H9 (cell line): Measurements from ENCODE around the gene CDH4. TPM values are rescaled to one million over a fixed set of nuclear protein-coding genes. Genes with fewer than 3 reads are reported as not detected.

ENCODE experiments used
- DNase-seq: peaks from one replicate; pipeline ENCODE4 v3.0.0-alpha.2; 2017
- H2AFZ ChIP-seq: one replicate; pipeline ENCODE4 v1.6.1; 2013; ENCODE audit warnings: mild to moderate bottlenecking, low read length, control low read depth, moderate library complexity
- H2AK5ac ChIP-seq: 2 replicates; pipeline ENCODE4 v1.6.1; 2013; ENCODE audit warnings: low read length, control low read depth, mixed read lengths; ENCODE audit not compliant: insufficient read length
- H2BK120ac ChIP-seq: one replicate; pipeline ENCODE4 v1.6.1; 2013; ENCODE audit warnings: low read depth, mild to moderate bottlenecking, low read length, control low read depth, inconsistent platforms; ENCODE audit not compliant: poor library complexity, severe bottlenecking
- H2BK12ac ChIP-seq: 2 replicates; pipeline ENCODE4 v1.6.1; 2013; ENCODE audit warnings: low read length, control low read depth, mixed read lengths, low read depth; ENCODE audit not compliant: insufficient read length
- H2BK15ac ChIP-seq: 2 replicates; pipeline ENCODE4 v1.6.1; 2013; ENCODE audit warnings: low read depth, low read length, control low read depth
- H2BK20ac ChIP-seq: one replicate; pipeline ENCODE4 v1.6.1; 2013; ENCODE audit warnings: low read depth, mild to moderate bottlenecking, low read length, control low read depth, inconsistent platforms; ENCODE audit not compliant: poor library complexity, severe bottlenecking
- H2BK5ac ChIP-seq: 2 replicates; pipeline ENCODE4 v1.6.1; 2013; ENCODE audit warnings: low read length, control low read depth, mixed read lengths; ENCODE audit not compliant: insufficient read length
- H3K14ac ChIP-seq: 2 replicates; pipeline ENCODE4 v1.6.1; 2013; ENCODE audit warnings: low read length, control low read depth; ENCODE audit not compliant: insufficient read depth
- H3K18ac ChIP-seq: 2 replicates; pipeline ENCODE4 v1.6.1; 2013; ENCODE audit warnings: low read depth, mild to moderate bottlenecking, mixed read lengths, low read length, control low read depth; ENCODE audit not compliant: insufficient read length
- H3K23ac ChIP-seq: 2 replicates; pipeline ENCODE4 v1.6.1; 2013; ENCODE audit warnings: low read length, control low read depth, mixed read lengths, low read depth; ENCODE audit not compliant: insufficient read length
- H3K23me2 ChIP-seq: 2 replicates; pipeline ENCODE4 v1.6.1; 2013; ENCODE audit warnings: low read depth, mild to moderate bottlenecking, mixed read lengths, low read length, control low read depth; ENCODE audit not compliant: insufficient read length, poor library complexity, severe bottlenecking
- H3K27ac ChIP-seq: 2 replicates; pipeline ENCODE4 v1.5.1; 2013; ENCODE audit warnings: low read length, control low read depth, mixed read lengths, low read depth; ENCODE audit not compliant: insufficient read length
- H3K27me3 ChIP-seq: 2 replicates; pipeline ENCODE4 v1.6.1; 2013; ENCODE audit warnings: low read length, control low read depth, inconsistent platforms; ENCODE audit not compliant: insufficient read depth
- H3K4ac ChIP-seq: 2 replicates; pipeline ENCODE4 v1.6.1; 2013; ENCODE audit warnings: low read depth, mild to moderate bottlenecking, control low read depth, inconsistent platforms, low read length, moderate library complexity
- H3K4me1 ChIP-seq: 2 replicates; pipeline ENCODE4 v1.6.1; 2013; ENCODE audit warnings: low read length, control low read depth, inconsistent platforms; ENCODE audit not compliant: insufficient read depth
- H3K4me2 ChIP-seq: 2 replicates; pipeline ENCODE4 v1.6.1; 2013; ENCODE audit warnings: low read length, control low read depth, mixed read lengths; ENCODE audit not compliant: insufficient read length, insufficient read depth
- H3K56ac ChIP-seq: 2 replicates; pipeline ENCODE4 v1.6.1; 2013; ENCODE audit warnings: low read depth, mild to moderate bottlenecking, mixed read lengths, low read length, control low read depth; ENCODE audit not compliant: insufficient read length
- H3K79me1 ChIP-seq: 2 replicates; pipeline ENCODE4 v1.6.1; 2013; ENCODE audit warnings: low read depth, mild to moderate bottlenecking, moderate library complexity, low read length, control low read depth, inconsistent platforms; ENCODE audit not compliant: insufficient read depth, poor library complexity, severe bottlenecking
- H3K79me2 ChIP-seq: 2 replicates; pipeline ENCODE4 v1.6.1; 2013; ENCODE audit warnings: low read length, control low read depth, inconsistent platforms; ENCODE audit not compliant: insufficient read depth
- H3K9ac ChIP-seq: 2 replicates; pipeline ENCODE4 v1.6.1; 2013; ENCODE audit warnings: low read length, control low read depth, mixed read lengths; ENCODE audit not compliant: insufficient read length; ENCODE audit errors: extremely low read depth
- H3K9me3 ChIP-seq: one replicate; pipeline ENCODE4 v1.6.1; 2013; ENCODE audit warnings: low read depth, low read length, inconsistent platforms; ENCODE audit not compliant: control insufficient read depth
- H3T11ph ChIP-seq: one replicate; pipeline ENCODE4 v1.6.1; 2013; ENCODE audit warnings: mild to moderate bottlenecking, low read length, control low read depth, inconsistent platforms
- H4K20me1 ChIP-seq: one replicate; pipeline ENCODE4 v1.6.1; 2013; ENCODE audit not compliant: control insufficient read depth, insufficient read length, insufficient read depth
- H4K5ac ChIP-seq: 2 replicates; pipeline ENCODE4 v1.6.1; 2013; ENCODE audit warnings: low read depth, mild to moderate bottlenecking, mixed read lengths, low read length, control low read depth; ENCODE audit not compliant: insufficient read length
- H4K8ac ChIP-seq: replicated peaks from 2 replicates; pipeline ENCODE4 v1.6.1; 2013; ENCODE audit warnings: low read length, control low read depth, mixed read lengths, low read depth; ENCODE audit not compliant: insufficient read length
- H4K91ac ChIP-seq: 2 replicates; pipeline ENCODE4 v1.6.1; 2013; ENCODE audit warnings: low read depth, mild to moderate bottlenecking, moderate library complexity, mixed read lengths, low read length, control low read depth; ENCODE audit not compliant: insufficient read length
- H3K27ac Mint-ChIP-seq, 3 experiments: 2 replicates in 2 of 3; 3 replicates in 1 of 3; pipeline ENCODE4 v1.8.0; 2020 to 2021; ENCODE audit warnings: mixed read lengths in 3 of 3, mild to moderate bottlenecking in 1 of 3, moderate library complexity in 1 of 3
- H3K27me3 Mint-ChIP-seq: 2 replicates; pipeline ENCODE4 v1.8.0; 2021; ENCODE audit warnings: low read depth, mild to moderate bottlenecking, moderate library complexity, mixed read lengths
- H3K36me3 Mint-ChIP-seq, 3 experiments: 2 replicates in 2 of 3; 3 replicates in 1 of 3; pipeline ENCODE4 v1.8.0; 2020 to 2021; ENCODE audit warnings: low read depth in 3 of 3, mixed read lengths in 3 of 3; ENCODE audit not compliant: insufficient read depth in 1 of 3
- H3K4me1 Mint-ChIP-seq, 2 experiments: 2 replicates each; pipeline ENCODE4 v1.8.0; 2020; ENCODE audit warnings: mixed read lengths in 2 of 2
- H3K4me3 Mint-ChIP-seq, 2 experiments: 2 replicates in 1 of 2; 3 replicates in 1 of 2; pipeline ENCODE4 v1.8.0; 2020 to 2021; ENCODE audit warnings: mild to moderate bottlenecking in 2 of 2, mixed read lengths in 2 of 2, moderate library complexity in 1 of 2
- H3K9me3 Mint-ChIP-seq, 2 experiments: 2 replicates in 1 of 2; 3 replicates in 1 of 2; pipeline ENCODE4 v1.8.0; 2020; ENCODE audit warnings: mild to moderate bottlenecking in 2 of 2, mixed read lengths in 2 of 2, moderate library complexity in 1 of 2
- CTCF ChIP-seq: fragments of 200-600 bp; sonication (generic); conservative IDR thresholded peaks from 3 replicates; pipeline ENCODE4 v1.8.0; 2021; ENCODE audit warnings: antibody characterized with exemption, mild to moderate bottlenecking
- WGBS: extraction: QIAGEN DNeasy Blood & Tissue Kit; methylation state at CpG from one replicate; pipeline ENCODE4 v1.1.7; 2013; ENCODE audit warnings: missing lambda C conversion rate, low lambda C conversion rate, mixed read lengths; ENCODE audit not compliant: insufficient read length; ENCODE audit errors: extremely low coverage; 5-methylcytosine and 5-hydroxymethylcytosine counted together
- total RNA-seq: library from RNA; stranded (reverse); gene quantifications from 2 replicates; pipeline ENCODE4 v1.2.1, GENCODE V29; 2021

Gene CDH4
- total RNA-seq, 1 experiment from 2014 or later = 3.0 TPM

DNA sequence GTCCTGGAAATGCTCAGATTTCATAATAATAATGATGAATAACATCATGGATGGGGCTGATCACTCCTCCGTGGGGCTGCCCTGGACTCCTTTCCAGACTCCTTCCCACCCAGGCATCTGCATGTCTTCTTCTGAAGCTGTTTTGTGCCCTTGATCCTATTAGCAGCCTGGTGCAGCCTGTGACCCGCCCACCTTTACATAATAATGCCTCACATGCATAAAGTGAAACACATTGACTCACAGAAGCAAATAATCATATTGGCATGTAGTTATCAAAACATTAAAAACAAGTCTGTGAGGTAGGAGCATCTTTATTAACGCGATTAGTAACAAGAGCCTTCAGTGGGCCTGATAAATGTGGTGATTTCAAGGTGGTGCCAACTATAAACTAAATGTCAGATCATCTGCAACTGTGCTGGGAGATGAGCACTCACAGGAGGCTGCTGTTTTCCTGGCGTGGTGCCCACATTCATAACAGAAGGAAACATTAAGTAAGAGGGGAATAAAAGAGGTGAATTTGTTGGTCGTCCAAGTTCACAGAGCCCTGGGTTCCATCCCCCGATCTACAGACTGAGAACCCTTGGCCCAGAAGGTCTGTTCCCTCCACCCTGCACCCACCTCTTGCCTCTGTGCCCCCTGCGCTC is 344.7 kb downstream of the CDH4 start:
- no peak overlapping the region for H2AFZ ChIP-seq
- Mint-ChIP-seq H3K27me3 (peaks cover 48% of the 10 kb centered on the region), H3K27ac (no peak overlapping the region), H3K4me3 (no peak overlapping the region), H3K36me3 (peaks cover 18 to 34% (median 21%) of the 10 kb centered on the region in 3 experiments), H3K4me1 (no peaks in the 10 kb centered on the region), H3K9me3 (peaks cover 36 to 37% of the 10 kb centered on the region in 2 experiments)
- no peaks in the 10 kb centered on the region for H3K79me2 ChIP-seq
- no peaks in the 10 kb centered on the region for H3K79me1 ChIP-seq
- no peaks in the 10 kb centered on the region for H3K23me2 ChIP-seq
- H4K5ac ChIP-seq = no peak overlapping the region
- no peak overlapping the region for H3K27ac ChIP-seq
- no peak overlapping the region for H4K91ac ChIP-seq
- H3K9ac ChIP-seq = no peak overlapping the region
- no peak overlapping the region for H3K18ac ChIP-seq
- H4K8ac ChIP-seq = no peak overlapping the region
- H2BK12ac ChIP-seq = no peak overlapping the region
- no peak overlapping the region for H3K4ac ChIP-seq
- H4K20me1 ChIP-seq = no peaks in the 10 kb centered on the region
- H2BK20ac ChIP-seq = no peak overlapping the region
- no peak for DNase-seq
- no peak overlapping the region for H3K4me2 ChIP-seq
- H3K27me3 ChIP-seq = no peaks in the 10 kb centered on the region
- TF ChIP-seq CTCF = no peak
- no peak overlapping the region for H3K23ac ChIP-seq
- no peak overlapping the region for H2BK120ac ChIP-seq
- no peak overlapping the region for H3K56ac ChIP-seq
- H3K14ac ChIP-seq = no peak overlapping the region
- H3K9me3 ChIP-seq = peaks cover 8% of the 10 kb centered on the region
- H2AK5ac ChIP-seq = no peak overlapping the region
- no peak overlapping the region for H2BK5ac ChIP-seq
- no peaks in the 10 kb centered on the region for H3K4me1 ChIP-seq
- H3T11ph ChIP-seq = no peak overlapping the region
- WGBS = no CpG with 5 or more reads among the region's 8 CpGs
- no peak overlapping the region for H2BK15ac ChIP-seq
